Measurements from ENCODE around the gene RPUSD1. TPM values are rescaled to one million over a fixed set of nuclear protein-coding genes. Genes with fewer than 3 reads are reported as not detected.

The RPUSD1 gene
- total RNA-seq, 1 experiment from 2014 or later = 45.1 TPM

DNA sequence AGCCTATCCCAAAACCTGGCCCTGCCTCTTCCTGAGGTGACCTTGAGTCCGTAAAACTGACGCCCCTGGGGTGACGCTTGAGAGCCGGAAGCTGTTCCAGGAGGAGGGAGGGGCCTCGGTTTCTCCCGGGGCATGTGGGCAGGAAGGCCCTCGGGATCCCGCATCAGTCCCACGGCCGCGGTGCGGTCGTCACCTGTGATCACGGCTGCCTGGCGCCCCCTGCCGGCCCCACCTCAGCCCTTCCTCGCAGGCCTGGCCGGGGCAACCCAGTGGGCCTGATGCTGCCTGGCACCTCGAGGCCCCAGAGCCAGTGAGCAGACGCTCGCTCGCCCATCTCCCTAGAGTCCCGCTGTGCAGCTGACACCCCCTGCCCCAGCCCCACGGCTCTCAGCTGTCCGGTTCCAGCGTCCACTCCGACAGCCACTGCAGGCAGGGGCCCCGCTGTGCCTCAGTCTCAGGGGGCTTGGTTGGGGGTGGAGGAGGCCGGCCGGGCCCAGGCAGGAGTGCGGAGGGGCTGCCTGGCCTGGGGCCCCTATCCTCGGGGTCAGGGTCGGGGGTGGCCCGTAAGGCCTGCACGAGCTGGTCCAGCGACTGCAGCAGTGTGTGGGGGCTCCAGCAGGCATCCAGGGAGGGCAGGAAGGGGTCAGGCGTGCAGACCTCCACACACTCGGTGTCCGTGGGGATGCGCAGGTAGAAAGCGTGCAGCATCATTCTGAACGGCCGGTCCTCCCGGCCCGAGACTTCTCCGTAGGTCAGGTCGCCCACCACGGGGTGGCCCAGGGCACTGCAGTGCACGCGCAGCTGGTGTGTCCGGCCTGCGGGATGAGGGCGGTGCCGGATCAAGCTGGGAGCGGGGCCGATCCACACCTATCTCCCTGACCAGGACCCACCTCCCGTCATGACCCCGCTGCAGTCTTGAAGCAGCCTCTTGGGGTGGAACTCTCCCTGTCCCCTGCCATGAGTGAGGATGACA lies 2.3 kb downstream of the RPUSD1 start (continued):
- TF ChIP-seq ARID4B (CRISPR knock-in tag; IDR thresholded peaks at IDR 0.05; ENCODE audit: borderline replicate concordance) = no peak
- TF ChIP-seq, protein P1, sequence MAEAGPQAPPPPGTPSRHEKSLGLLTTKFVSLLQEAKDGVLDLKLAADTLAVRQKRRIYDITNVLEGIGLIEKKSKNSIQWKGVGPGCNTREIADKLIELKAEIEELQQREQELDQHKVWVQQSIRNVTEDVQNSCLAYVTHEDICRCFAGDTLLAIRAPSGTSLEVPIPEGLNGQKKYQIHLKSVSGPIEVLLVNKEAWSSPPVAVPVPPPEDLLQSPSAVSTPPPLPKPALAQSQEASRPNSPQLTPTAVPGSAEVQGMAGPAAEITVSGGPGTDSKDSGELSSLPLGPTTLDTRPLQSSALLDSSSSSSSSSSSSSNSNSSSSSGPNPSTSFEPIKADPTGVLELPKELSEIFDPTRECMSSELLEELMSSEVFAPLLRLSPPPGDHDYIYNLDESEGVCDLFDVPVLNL (CRISPR knock-in tag; IDR thresholded peaks at IDR 0.05; ENCODE audit: borderline replicate concordance, low read depth) = no peak
- TF ChIP-seq CREM (CRISPR knock-in tag; IDR thresholded peaks at IDR 0.05) = no peak; the same call in 1 of the 2 replicates
- TF ChIP-seq ELF4 (CRISPR knock-in tag; IDR thresholded peaks at IDR 0.05; ENCODE audit: low read depth) = no peak
- peak; percentile 53; the same call in 1 of the 2 replicates for TF ChIP-seq ZNF121 (CRISPR knock-in tag; IDR thresholded peaks at IDR 0.05)
- no peak for TF ChIP-seq JAZF1 (CRISPR knock-in tag; IDR thresholded peaks at IDR 0.05)
- TF ChIP-seq, protein P2, sequence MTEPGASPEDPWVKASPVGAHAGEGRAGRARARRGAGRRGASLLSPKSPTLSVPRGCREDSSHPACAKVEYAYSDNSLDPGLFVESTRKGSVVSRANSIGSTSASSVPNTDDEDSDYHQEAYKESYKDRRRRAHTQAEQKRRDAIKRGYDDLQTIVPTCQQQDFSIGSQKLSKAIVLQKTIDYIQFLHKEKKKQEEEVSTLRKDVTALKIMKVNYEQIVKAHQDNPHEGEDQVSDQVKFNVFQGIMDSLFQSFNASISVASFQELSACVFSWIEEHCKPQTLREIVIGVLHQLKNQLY (CRISPR knock-in tag; IDR thresholded peaks at IDR 0.05) = no peak
- TF ChIP-seq SOX15 (CRISPR knock-in tag; IDR thresholded peaks at IDR 0.05) = no peak
- TF ChIP-seq, protein P3, sequence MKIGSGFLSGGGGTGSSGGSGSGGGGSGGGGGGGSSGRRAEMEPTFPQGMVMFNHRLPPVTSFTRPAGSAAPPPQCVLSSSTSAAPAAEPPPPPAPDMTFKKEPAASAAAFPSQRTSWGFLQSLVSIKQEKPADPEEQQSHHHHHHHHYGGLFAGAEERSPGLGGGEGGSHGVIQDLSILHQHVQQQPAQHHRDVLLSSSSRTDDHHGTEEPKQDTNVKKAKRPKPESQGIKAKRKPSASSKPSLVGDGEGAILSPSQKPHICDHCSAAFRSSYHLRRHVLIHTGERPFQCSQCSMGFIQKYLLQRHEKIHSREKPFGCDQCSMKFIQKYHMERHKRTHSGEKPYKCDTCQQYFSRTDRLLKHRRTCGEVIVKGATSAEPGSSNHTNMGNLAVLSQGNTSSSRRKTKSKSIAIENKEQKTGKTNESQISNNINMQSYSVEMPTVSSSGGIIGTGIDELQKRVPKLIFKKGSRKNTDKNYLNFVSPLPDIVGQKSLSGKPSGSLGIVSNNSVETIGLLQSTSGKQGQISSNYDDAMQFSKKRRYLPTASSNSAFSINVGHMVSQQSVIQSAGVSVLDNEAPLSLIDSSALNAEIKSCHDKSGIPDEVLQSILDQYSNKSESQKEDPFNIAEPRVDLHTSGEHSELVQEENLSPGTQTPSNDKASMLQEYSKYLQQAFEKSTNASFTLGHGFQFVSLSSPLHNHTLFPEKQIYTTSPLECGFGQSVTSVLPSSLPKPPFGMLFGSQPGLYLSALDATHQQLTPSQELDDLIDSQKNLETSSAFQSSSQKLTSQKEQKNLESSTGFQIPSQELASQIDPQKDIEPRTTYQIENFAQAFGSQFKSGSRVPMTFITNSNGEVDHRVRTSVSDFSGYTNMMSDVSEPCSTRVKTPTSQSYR (CRISPR knock-in tag; IDR thresholded peaks at IDR 0.05) = no peak; the same call in 1 of the 2 replicates
- no peak for TF ChIP-seq TEAD4 (CRISPR knock-in tag; IDR thresholded peaks at IDR 0.05)
- TF ChIP-seq ZNF138 (CRISPR knock-in tag; conservative IDR thresholded peaks at IDR 0.05) = no peak
- TF ChIP-seq ZNF416 (CRISPR knock-in tag; IDR thresholded peaks at IDR 0.05) = no peak
- TF ChIP-seq USF2 (CRISPR knock-in tag; IDR thresholded peaks at IDR 0.05) = peak; percentile 46; the same call in 1 of the 2 replicates
- no peak for TF ChIP-seq GRHL2 (CRISPR knock-in tag; IDR thresholded peaks at IDR 0.05; ENCODE audit: insufficient replicate concordance, severe bottlenecking)
- no peak for TF ChIP-seq ZMAT4 (CRISPR knock-in tag; IDR thresholded peaks at IDR 0.05)
- TF ChIP-seq ZNF263 (CRISPR knock-in tag; IDR thresholded peaks at IDR 0.05; ENCODE audit: low read depth) = no peak
- no peak; the same call in 1 of the 2 replicates for TF ChIP-seq USF1 (CRISPR knock-in tag; IDR thresholded peaks at IDR 0.05)
- no peak for TF ChIP-seq RORB (CRISPR knock-in tag; IDR thresholded peaks at IDR 0.05)
- TF ChIP-seq PRDM15 (CRISPR knock-in tag; IDR thresholded peaks at IDR 0.05) = no peak
- TF ChIP-seq, protein P4, sequence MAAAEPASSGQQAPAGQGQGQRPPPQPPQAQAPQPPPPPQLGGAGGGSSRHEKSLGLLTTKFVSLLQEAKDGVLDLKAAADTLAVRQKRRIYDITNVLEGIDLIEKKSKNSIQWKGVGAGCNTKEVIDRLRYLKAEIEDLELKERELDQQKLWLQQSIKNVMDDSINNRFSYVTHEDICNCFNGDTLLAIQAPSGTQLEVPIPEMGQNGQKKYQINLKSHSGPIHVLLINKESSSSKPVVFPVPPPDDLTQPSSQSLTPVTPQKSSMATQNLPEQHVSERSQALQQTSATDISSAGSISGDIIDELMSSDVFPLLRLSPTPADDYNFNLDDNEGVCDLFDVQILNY (CRISPR knock-in tag; IDR thresholded peaks at IDR 0.05) = 0 out of 2 replicates have a peak, but pooled peaks have one; percentile 47
